ENCODE data around the gene L3MBTL4. TPM values are rescaled to one million over a fixed set of nuclear protein-coding genes. Genes with fewer than 3 reads are reported as not detected.

Gene L3MBTL4
- total RNA-seq, 3 donors from 2014 or later = 7.8 to 23.0 (median 19.7) TPM

DNA sequence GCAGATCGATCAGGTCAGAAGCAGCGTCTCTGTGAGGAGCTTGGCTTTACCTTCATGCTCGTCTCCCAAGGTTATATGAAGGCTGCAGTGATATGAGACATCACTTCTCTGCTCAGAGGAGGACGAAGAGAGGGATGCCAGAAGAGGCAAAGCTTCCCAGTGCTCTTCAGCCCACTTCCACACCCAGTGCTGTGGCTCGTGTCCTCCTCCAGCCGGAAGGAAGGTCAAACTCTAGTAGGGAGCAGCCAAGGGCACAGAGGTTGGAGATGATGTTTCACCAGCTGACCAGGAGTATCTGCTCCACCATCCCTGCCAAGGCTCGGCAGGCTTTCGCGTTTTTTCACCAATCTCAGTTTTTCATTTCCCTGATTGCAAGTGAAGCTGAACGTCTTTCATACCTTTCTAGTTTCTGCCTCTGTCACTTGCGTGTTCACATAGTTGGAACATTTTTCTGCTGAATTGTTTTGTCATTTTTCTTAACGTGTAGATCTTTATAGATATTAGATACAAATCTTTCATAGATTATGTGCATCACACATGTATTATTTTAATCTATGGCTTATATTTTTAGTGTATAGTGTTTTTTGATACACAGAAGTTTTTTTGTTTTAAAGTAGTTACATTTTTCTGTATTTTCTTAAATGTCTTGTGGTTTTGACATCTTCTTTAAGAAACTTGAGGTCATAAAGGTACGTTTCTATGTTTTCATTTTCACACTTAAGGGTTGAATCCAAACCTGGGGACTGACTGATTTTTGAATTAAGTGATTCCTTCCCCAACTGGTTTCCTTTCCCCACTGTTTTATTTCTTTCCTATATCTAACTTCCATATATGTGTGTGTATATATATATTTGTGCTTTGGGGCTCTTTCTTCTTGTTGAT is 23.5 kb upstream of the L3MBTL4 start:
- intact Hi-C loops (cut with DNase I; ENCODE audit: low total_unique reads) = no loop called here
- H3K27me3 ChIP-seq = no peaks in the 10 kb centered on the region
- no peak overlapping the region for H3K27ac ChIP-seq
- no peak overlapping the region for H3K4me3 ChIP-seq
- no peaks in the 10 kb centered on the region for H3K36me3 ChIP-seq
- TF ChIP-seq POLR2AphosphoS5 (IDR thresholded peaks at IDR 0.05) = no peak
- TF ChIP-seq POLR2A (IDR thresholded peaks at IDR 0.05) = no peak
- TF ChIP-seq, protein P1, sequence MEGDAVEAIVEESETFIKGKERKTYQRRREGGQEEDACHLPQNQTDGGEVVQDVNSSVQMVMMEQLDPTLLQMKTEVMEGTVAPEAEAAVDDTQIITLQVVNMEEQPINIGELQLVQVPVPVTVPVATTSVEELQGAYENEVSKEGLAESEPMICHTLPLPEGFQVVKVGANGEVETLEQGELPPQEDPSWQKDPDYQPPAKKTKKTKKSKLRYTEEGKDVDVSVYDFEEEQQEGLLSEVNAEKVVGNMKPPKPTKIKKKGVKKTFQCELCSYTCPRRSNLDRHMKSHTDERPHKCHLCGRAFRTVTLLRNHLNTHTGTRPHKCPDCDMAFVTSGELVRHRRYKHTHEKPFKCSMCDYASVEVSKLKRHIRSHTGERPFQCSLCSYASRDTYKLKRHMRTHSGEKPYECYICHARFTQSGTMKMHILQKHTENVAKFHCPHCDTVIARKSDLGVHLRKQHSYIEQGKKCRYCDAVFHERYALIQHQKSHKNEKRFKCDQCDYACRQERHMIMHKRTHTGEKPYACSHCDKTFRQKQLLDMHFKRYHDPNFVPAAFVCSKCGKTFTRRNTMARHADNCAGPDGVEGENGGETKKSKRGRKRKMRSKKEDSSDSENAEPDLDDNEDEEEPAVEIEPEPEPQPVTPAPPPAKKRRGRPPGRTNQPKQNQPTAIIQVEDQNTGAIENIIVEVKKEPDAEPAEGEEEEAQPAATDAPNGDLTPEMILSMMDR (IDR thresholded peaks at IDR 0.05) = no peak
- DNase-seq (ENCODE audit: low spot score in 2 of 2) = no peak
- H3K9me3 ChIP-seq = no peaks in the 10 kb centered on the region
- H3K4me1 ChIP-seq = no peaks in the 10 kb centered on the region

DNA sequence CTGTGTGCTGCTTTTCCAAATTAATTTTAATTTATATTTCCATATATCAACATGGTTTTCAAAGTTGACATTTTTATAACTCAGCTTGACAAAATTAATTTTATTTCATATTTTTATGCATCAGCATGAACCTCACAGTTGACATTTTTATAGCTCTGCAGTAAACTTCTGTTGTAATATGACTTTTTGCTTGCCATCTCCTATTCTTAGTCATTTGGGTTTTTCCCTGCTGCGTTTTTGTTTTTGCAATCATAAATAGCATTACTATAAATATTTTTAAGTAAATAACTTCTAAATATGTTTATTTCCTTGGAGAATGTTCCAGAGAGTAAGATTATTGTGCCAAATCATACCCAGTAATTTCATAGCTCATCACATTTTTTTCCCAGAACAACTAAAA is 21.0 kb upstream of the L3MBTL4 start:
- Histone ChIP-seq H3K36me3 (no peaks in the 10 kb centered on the region), H3K27me3 (no peaks in the 10 kb centered on the region), H3K4me1 (no peaks in the 10 kb centered on the region), H3K9me3 (no peaks in the 10 kb centered on the region), H3K4me3 (no peak overlapping the region), H3K27ac (no peak overlapping the region)
- DNase-seq (ENCODE audit: low spot score in 2 of 2) = no peak
- intact Hi-C loops (cut with DNase I; ENCODE audit: low total_unique reads) = no loop called here
- TF ChIP-seq, protein P1 (IDR thresholded peaks at IDR 0.05) = no peak
- no peak for TF ChIP-seq POLR2A (IDR thresholded peaks at IDR 0.05)
- no peak for TF ChIP-seq POLR2AphosphoS5 (IDR thresholded peaks at IDR 0.05)

DNA sequence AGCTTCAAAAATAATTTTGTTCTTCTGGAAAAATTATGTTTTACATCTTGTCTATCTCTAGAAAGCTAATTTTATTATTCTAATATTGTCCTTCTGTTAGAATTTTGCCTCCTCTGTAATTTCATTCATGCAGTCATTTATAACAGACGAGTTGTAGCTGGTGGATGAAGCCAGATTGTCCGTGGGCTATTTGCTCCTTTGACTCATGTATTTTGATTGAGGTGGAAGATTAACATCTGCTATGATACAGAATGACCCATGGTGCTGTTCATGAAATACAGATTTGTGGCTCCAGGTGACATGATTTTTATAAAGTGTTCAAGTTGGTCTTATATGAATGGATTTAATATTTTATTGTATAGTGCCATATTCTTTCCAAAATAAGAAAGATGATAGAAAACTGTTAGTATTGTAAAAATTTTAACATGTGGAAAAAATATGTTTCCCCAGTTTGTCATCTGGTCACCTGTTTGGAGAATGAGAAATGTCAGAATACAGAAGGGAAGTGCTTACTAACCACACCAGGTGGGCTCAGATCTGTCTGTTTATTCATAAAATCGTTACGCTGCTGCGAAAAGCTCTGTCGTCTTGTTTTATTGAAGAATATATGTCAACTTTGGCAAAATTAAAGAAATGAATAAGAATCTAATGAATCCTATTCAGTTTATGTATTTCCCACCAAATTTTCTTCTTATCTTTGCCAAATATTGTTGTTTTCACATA is 20.4 kb upstream of the L3MBTL4 start:
- H3K27ac ChIP-seq = no peak overlapping the region
- DNase-seq (ENCODE audit: low spot score in 2 of 2) = no peak
- no peaks in the 10 kb centered on the region for H3K36me3 ChIP-seq
- H3K9me3 ChIP-seq = no peaks in the 10 kb centered on the region
- TF ChIP-seq, protein P1 (IDR thresholded peaks at IDR 0.05) = no peak
- TF ChIP-seq POLR2A (IDR thresholded peaks at IDR 0.05) (no peak), POLR2AphosphoS5 (IDR thresholded peaks at IDR 0.05) (no peak)
- intact Hi-C loops (cut with DNase I; ENCODE audit: low total_unique reads) = no loop called here
- no peaks in the 10 kb centered on the region for H3K27me3 ChIP-seq
- no peaks in the 10 kb centered on the region for H3K4me1 ChIP-seq
- H3K4me3 ChIP-seq = peak overlapping the region in 1 of 3 donors; percentile 9

DNA sequence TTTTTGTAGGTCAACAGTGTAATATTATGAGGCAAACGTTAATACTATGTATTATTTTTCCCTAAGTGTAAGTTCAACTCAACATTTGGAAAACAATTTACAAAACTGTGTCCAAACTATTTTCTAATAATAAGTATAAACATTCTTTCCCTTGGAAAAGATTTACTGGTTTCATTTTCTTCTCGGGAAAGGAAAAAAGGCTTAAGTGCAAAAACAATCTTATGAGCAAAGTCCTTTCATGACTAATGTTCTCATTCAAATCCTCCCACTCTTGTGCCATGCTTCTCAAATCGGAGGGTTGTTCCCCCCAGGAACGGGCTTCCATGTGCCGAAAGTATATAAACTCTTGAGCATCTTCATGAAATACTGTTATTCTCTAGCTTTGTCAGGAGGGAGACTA is 19.8 kb upstream of the L3MBTL4 start:
- H3K27ac ChIP-seq = no peak overlapping the region
- H3K27me3 ChIP-seq = no peaks in the 10 kb centered on the region
- no peaks in the 10 kb centered on the region for H3K9me3 ChIP-seq
- intact Hi-C loops (cut with DNase I; ENCODE audit: low total_unique reads) = no loop called here
- TF ChIP-seq, protein P1 (IDR thresholded peaks at IDR 0.05) = no peak
- TF ChIP-seq POLR2AphosphoS5 (IDR thresholded peaks at IDR 0.05) (no peak), POLR2A (IDR thresholded peaks at IDR 0.05) (no peak)
- no peaks in the 10 kb centered on the region for H3K4me1 ChIP-seq
- DNase-seq (ENCODE audit: low spot score in 2 of 2) = no peak
- peak overlapping the region; percentile 9 to 30 (median 17) for H3K4me3 ChIP-seq
- H3K36me3 ChIP-seq = no peaks in the 10 kb centered on the region
